ENCODE measurements around the gene TTC1. TPM values are rescaled to one million over a fixed set of nuclear protein-coding genes. Genes with fewer than 3 reads are reported as not detected.

Gene TTC1
- total and polyA plus RNA-seq, 3 donors from 2014 or later: 38.2 to 50.3 (median 50.2) TPM

- no peaks in the 10 kb centered on the region for H3K27me3 ChIP-seq
- H3K36me3 ChIP-seq (ENCODE audit: low read depth, missing control alignments): no peaks in the 10 kb centered on the region
- no peak for TF ChIP-seq POLR2A (IDR thresholded peaks at IDR 0.05)
- TF ChIP-seq, protein P1, sequence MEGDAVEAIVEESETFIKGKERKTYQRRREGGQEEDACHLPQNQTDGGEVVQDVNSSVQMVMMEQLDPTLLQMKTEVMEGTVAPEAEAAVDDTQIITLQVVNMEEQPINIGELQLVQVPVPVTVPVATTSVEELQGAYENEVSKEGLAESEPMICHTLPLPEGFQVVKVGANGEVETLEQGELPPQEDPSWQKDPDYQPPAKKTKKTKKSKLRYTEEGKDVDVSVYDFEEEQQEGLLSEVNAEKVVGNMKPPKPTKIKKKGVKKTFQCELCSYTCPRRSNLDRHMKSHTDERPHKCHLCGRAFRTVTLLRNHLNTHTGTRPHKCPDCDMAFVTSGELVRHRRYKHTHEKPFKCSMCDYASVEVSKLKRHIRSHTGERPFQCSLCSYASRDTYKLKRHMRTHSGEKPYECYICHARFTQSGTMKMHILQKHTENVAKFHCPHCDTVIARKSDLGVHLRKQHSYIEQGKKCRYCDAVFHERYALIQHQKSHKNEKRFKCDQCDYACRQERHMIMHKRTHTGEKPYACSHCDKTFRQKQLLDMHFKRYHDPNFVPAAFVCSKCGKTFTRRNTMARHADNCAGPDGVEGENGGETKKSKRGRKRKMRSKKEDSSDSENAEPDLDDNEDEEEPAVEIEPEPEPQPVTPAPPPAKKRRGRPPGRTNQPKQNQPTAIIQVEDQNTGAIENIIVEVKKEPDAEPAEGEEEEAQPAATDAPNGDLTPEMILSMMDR (IDR thresholded peaks at IDR 0.05): no peak
- no peak overlapping the region for H3K27ac ChIP-seq
- WGBS, 2 donors: 100% methylated on average over 1 of the region's 1 CpG
- no peak overlapping the region for H3K4me3 ChIP-seq
- no peaks in the 10 kb centered on the region for H3K4me1 ChIP-seq
- intact Hi-C loops (cut with DNase I; ENCODE audit: low total_unique reads): no loop called here
- DNase-seq: no peak
- no peaks in the 10 kb centered on the region for H3K9me3 ChIP-seq
Observed at GRCh38 chr5:160054047-160054446, 45.1 kb downstream of the TTC1 start.

- H3K36me3 ChIP-seq (ENCODE audit: low read depth, missing control alignments): no peaks in the 10 kb centered on the region
- TF ChIP-seq, protein P1 (IDR thresholded peaks at IDR 0.05): no peak
- no peak for TF ChIP-seq POLR2A (IDR thresholded peaks at IDR 0.05)
Observed at GRCh38 chr5:160054831-160055230, 45.9 kb downstream of the TTC1 start.

DNA sequence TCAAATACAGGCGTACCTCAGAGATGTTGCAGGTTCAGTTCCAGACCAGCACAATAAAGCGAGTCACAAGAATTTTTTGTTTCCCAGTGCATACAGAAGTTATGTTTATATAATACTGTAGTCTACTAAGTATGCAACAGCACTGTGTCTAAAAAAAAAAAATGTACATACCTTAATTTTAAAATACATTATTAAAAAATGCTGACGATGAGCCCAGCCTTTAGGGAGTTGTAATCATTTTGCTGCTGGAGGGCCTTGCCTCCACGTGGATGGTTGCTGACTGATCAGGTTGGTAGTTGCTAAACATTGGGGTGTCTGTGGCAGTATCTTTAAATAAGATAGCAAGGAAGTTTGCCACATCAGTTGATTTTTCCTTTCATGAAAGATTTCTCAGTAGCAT lies 48.3 kb downstream of the TTC1 start:
- WGBS, 2 donors: 88 to 93% methylated on average over 4 of the region's 4 CpGs
- no peak for TF ChIP-seq POLR2A (IDR thresholded peaks at IDR 0.05)
- TF ChIP-seq, protein P1 (IDR thresholded peaks at IDR 0.05): no peak
- H3K36me3 ChIP-seq (ENCODE audit: low read depth, missing control alignments): no peaks in the 10 kb centered on the region

More at GRCh38 chr5:160054831-160055230, 45.9 kb downstream of the TTC1 start:
- no peaks in the 10 kb centered on the region for H3K27me3 ChIP-seq
- no peaks in the 10 kb centered on the region for H3K9me3 ChIP-seq
- intact Hi-C loops (cut with DNase I; ENCODE audit: low total_unique reads): no loop called here
- no peak for DNase-seq
- H3K27ac ChIP-seq: no peak overlapping the region
- 94 to 95% methylated on average over 2 of the region's 2 CpGs for WGBS, 2 donors
- H3K4me3 ChIP-seq: no peak overlapping the region
- no peaks in the 10 kb centered on the region for H3K4me1 ChIP-seq

DNA sequence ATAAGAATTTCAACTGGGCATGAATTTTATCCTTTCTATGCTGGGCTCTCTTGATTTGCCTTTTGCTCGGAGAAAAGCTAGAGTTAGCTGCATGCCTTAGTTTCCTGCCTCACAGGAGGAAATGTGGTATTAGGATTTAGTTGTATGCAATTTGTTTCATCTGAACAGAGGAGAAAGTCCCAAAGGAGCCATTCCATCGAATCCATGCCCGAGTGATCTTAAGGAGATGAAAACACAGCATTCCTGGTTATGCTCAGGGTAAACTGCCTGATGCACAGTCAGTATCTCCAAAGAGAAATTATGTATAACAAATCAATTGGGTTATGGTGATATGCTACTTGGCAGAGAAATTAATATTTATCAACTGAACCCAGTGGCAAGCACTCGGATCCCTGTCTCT lies 51.1 kb downstream of the TTC1 start:
- no peaks in the 10 kb centered on the region for H3K9me3 ChIP-seq
- H3K27me3 ChIP-seq: no peaks in the 10 kb centered on the region
- TF ChIP-seq, protein P1 (IDR thresholded peaks at IDR 0.05): no peak
- TF ChIP-seq POLR2A (IDR thresholded peaks at IDR 0.05): no peak
- intact Hi-C loops (cut with DNase I; ENCODE audit: low total_unique reads): no loop called here
- 70 to 78% methylated on average over 4 of the region's 4 CpGs for WGBS, 2 donors
- H3K27ac ChIP-seq: no peak overlapping the region
- no peak overlapping the region for H3K4me3 ChIP-seq
- H3K36me3 ChIP-seq (ENCODE audit: low read depth, missing control alignments): no peaks in the 10 kb centered on the region
- no peak for DNase-seq
- H3K4me1 ChIP-seq: no peaks in the 10 kb centered on the region

More for the DNA sequence above, 48.3 kb downstream of the TTC1 start:
- Histone ChIP-seq H3K27ac (no peak overlapping the region), H3K27me3 (no peaks in the 10 kb centered on the region), H3K4me3 (no peak overlapping the region), H3K9me3 (no peaks in the 10 kb centered on the region), H3K4me1 (no peaks in the 10 kb centered on the region)
- intact Hi-C loops (cut with DNase I; ENCODE audit: low total_unique reads): no loop called here
- no peak for DNase-seq

DNA sequence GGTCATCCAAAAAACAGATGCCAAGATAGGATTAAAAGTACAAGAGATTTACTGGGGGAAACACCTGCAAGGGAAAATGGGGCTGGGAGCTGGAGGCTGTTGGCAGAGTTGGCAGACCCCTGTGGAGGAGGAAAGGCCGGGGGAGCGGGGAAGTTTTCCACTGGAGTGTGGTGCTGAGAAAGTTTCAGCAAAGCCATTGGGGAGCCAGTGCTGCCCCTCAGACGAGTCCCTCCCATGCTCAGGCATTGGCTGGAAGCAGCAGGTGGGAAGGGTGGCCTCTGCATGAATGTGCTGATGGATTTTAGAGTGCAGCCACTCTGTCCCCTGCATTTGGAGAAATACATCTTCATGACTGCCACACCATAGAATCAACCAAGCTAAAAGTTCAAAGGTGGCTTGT lies 52.8 kb downstream of the TTC1 start:
- no peaks in the 10 kb centered on the region for H3K9me3 ChIP-seq
- H3K27ac ChIP-seq: no peak overlapping the region
- no peaks in the 10 kb centered on the region for H3K4me1 ChIP-seq
- H3K27me3 ChIP-seq: no peaks in the 10 kb centered on the region
- no peak overlapping the region for H3K4me3 ChIP-seq
- WGBS, 2 donors: 73 to 84% methylated on average over 3 of the region's 3 CpGs
- no peak for DNase-seq
- H3K36me3 ChIP-seq (ENCODE audit: low read depth, missing control alignments): no peaks in the 10 kb centered on the region
- intact Hi-C loops (cut with DNase I; ENCODE audit: low total_unique reads): no loop called here
- TF ChIP-seq, protein P1 (IDR thresholded peaks at IDR 0.05): no peak
- TF ChIP-seq POLR2A (IDR thresholded peaks at IDR 0.05): no peak
